ENCODE results near the gene SHROOM2.
A peak's percentile ranks its signal among the peaks of the same experiment; 100 is the strongest.

SHROOM2 gene

DNA sequence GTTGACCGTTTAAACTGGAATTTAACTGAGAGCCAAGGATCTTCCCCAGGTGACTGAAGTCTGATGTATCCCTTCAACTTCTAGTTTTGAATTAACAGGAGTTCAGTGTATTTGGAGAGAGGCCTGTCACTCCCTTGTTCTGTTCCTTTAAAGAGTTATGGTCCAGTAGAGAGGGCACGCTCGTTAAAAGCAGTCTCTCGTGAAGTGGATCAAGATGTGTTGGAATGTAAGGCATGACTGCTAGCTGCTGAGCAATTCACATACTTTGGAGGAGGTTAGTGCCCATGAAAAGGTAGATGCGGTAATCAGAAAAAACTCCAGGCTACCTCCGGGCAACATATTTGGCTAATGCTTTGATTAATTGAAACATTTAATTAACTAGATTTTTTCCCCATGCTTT is 65.7 kb downstream of the SHROOM2 start:
- Histone ChIP-seq H2BK5ac (ENCODE audit: low read depth, low read length, poor library complexity, severe bottlenecking) (no peak overlapping the region), H3K23ac (ENCODE audit: low read length in 2 of 2) (no peak overlapping the region), H2BK120ac (ENCODE audit: low read depth, low read length) (no peak overlapping the region), H3K79me1 (replicated peaks; ENCODE audit: low read length, poor library complexity, severe bottlenecking) (peaks cover 7% of the 10 kb centered on the region), H3K4me3 (ENCODE audit: insufficient read depth in 1 of 2, low read depth in 1 of 2, low read length in 2 of 2) (no peak overlapping the region), H3K27me3 (ENCODE audit: control insufficient read depth in 1 of 2, insufficient read depth in 1 of 2, low read length in 2 of 2) (peaks cover 0 to 38% of the 10 kb centered on the region in 2 experiments), H4K8ac (ENCODE audit: low read length) (no peak overlapping the region), H3K4me1 (ENCODE audit: control insufficient read depth, insufficient read depth, low read depth, low read length) (peaks cover 25% of the 10 kb centered on the region), H3K4ac (ENCODE audit: low read depth in 1 of 2, low read length in 2 of 2) (no peak overlapping the region), H3K18ac (ENCODE audit: low read depth in 1 of 2, low read length in 2 of 2) (no peak overlapping the region), H3K9me3 (ENCODE audit: control insufficient read depth, low read length) (no peaks in the 10 kb centered on the region), H3K9ac (ENCODE audit: low read length) (no peak overlapping the region), H3K36me3 (ENCODE audit: control insufficient read depth in 1 of 2, insufficient read depth in 2 of 2, low read depth in 1 of 2, low read length in 2 of 2) (peaks cover 0 to 4% of the 10 kb centered on the region in 2 experiments), H3K4me2 (ENCODE audit: low read length, poor library complexity, severe bottlenecking) (no peak overlapping the region), H3K14ac (ENCODE audit: low read length in 2 of 2) (no peak overlapping the region), H4K91ac (ENCODE audit: low read length) (no peak overlapping the region), H2AK5ac (ENCODE audit: low read length, severe bottlenecking) (peak overlapping the region; percentile 89), H3K27ac (ENCODE audit: low read length, poor library complexity, severe bottlenecking) (peak overlapping the region; percentile 95), H2BK15ac (ENCODE audit: low read depth, poor library complexity, severe bottlenecking) (no peak overlapping the region), H2AFZ (ENCODE audit: low read depth, low read length) (no peak overlapping the region), H2BK12ac (ENCODE audit: low read length in 2 of 2) (no peak overlapping the region)
- DNase-seq, result no peak
- WGBS, result 34% methylated on average over 4 of the region's 6 CpGs

DNA sequence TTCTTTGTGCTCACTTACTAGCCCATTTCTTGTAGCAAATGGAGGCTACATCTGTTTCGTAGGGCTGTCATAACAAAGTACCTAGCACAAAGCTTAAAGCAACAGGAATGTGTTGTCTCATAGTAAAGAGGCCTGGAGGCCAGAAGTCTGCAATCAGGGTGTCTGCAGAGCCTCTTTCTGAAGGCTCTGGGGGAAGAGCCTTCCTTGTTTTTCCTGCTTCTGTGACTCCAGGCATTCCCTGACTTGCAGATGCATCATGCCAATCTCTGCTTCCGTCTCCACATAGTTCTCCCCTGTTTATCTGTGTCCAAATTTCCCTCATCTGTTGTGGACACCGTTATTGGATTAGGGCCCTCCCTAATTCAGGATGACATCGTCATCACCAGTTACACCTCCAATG is 67.1 kb downstream of the SHROOM2 start:
- Histone ChIP-seq H3K14ac (ENCODE audit: low read length in 2 of 2) (peak overlapping the region in 1 of 2 experiments; percentile 8), H2AFZ (ENCODE audit: low read depth, low read length) (no peak overlapping the region), H3K27ac (ENCODE audit: low read length, poor library complexity, severe bottlenecking) (peak overlapping the region; percentile 38), H2BK120ac (ENCODE audit: low read depth, low read length) (no peak overlapping the region), H3K36me3 (ENCODE audit: control insufficient read depth in 1 of 2, insufficient read depth in 2 of 2, low read depth in 1 of 2, low read length in 2 of 2) (peaks cover 0 to 4% of the 10 kb centered on the region in 2 experiments), H3K4me2 (ENCODE audit: low read length, poor library complexity, severe bottlenecking) (no peak overlapping the region), H3K79me1 (replicated peaks; ENCODE audit: low read length, poor library complexity, severe bottlenecking) (peaks cover 8% of the 10 kb centered on the region), H3K23ac (ENCODE audit: low read length in 2 of 2) (no peak overlapping the region), H2BK5ac (ENCODE audit: low read depth, low read length, poor library complexity, severe bottlenecking) (no peak overlapping the region), H3K9me3 (ENCODE audit: control insufficient read depth, low read length) (no peaks in the 10 kb centered on the region), H3K27me3 (ENCODE audit: control insufficient read depth in 1 of 2, insufficient read depth in 1 of 2, low read length in 2 of 2) (peaks cover 0 to 35% of the 10 kb centered on the region in 2 experiments), H3K9ac (ENCODE audit: low read length) (no peak overlapping the region), H3K18ac (ENCODE audit: low read depth in 1 of 2, low read length in 2 of 2) (peak overlapping the region; percentile 21 to 43), H4K91ac (ENCODE audit: low read length) (peak overlapping the region; percentile 39), H2BK12ac (ENCODE audit: low read length in 2 of 2) (no peak overlapping the region), H3K4me1 (ENCODE audit: control insufficient read depth, insufficient read depth, low read depth, low read length) (peaks cover 27% of the 10 kb centered on the region), H3K4me3 (ENCODE audit: insufficient read depth in 1 of 2, low read depth in 1 of 2, low read length in 2 of 2) (no peak overlapping the region), H2BK15ac (ENCODE audit: low read depth, poor library complexity, severe bottlenecking) (no peak overlapping the region), H2AK5ac (ENCODE audit: low read length, severe bottlenecking) (peak overlapping the region; percentile 92), H4K8ac (ENCODE audit: low read length) (no peak overlapping the region), H3K4ac (ENCODE audit: low read depth in 1 of 2, low read length in 2 of 2) (no peak overlapping the region)
- WGBS, result 29% methylated on average over 3 of the region's 4 CpGs
- peak; percentile 25 for DNase-seq

DNA sequence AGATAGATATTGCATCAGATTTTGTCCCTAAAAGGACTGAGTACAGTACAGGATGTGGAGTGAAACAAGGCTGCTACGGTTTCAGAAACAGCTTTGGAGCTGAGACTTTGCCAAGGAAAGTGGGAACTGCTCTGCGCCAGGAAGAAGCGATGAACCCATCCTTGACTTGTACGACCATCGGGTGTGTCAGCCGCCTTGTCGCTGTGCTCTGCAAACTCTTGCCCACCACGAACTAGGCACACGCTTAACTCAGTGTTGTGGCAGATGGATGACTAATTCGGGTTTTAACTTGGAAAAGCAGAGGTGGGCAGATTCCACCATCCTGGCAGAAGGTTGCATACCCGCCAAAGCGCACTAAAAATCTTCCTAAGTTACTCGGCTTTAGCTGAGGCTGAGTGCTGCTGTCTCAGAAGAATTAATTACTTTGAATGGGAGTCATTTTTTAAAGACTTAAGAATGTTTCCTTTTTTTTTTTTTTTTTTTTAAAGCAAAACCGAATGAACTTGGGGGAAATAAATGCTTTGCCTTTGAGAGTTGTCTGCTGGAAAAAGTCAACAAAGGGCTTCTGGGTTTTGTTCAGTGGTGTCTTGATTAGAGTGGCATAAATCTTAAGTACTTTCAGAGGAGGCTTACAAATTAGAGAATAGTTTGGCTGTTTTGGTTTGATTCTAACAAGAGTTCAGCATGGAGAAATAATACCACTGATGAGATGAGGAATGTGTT is 69.5 kb downstream of the SHROOM2 start:
- Histone ChIP-seq H3K27ac (ENCODE audit: low read length, poor library complexity, severe bottlenecking) (no peak overlapping the region), H3K23ac (ENCODE audit: low read length in 2 of 2) (no peak overlapping the region), H3K79me1 (replicated peaks; ENCODE audit: low read length, poor library complexity, severe bottlenecking) (peaks cover 3% of the 10 kb centered on the region), H2BK15ac (ENCODE audit: low read depth, poor library complexity, severe bottlenecking) (no peak overlapping the region), H2BK120ac (ENCODE audit: low read depth, low read length) (no peak overlapping the region), H3K18ac (ENCODE audit: low read depth in 1 of 2, low read length in 2 of 2) (peak overlapping the region; percentile 52 to 95), H3K4me2 (ENCODE audit: low read length, poor library complexity, severe bottlenecking) (no peak overlapping the region), H2AK5ac (ENCODE audit: low read length, severe bottlenecking) (no peak overlapping the region), H3K14ac (ENCODE audit: low read length in 2 of 2) (no peak overlapping the region), H3K4me1 (ENCODE audit: control insufficient read depth, insufficient read depth, low read depth, low read length) (peaks cover 26% of the 10 kb centered on the region), H3K4ac (ENCODE audit: low read depth in 1 of 2, low read length in 2 of 2) (no peak overlapping the region), H2BK12ac (ENCODE audit: low read length in 2 of 2) (peak overlapping the region in 1 of 2 experiments; percentile 7), H3K4me3 (ENCODE audit: insufficient read depth in 1 of 2, low read depth in 1 of 2, low read length in 2 of 2) (no peak overlapping the region), H3K9me3 (ENCODE audit: control insufficient read depth, low read length) (no peaks in the 10 kb centered on the region), H3K27me3 (ENCODE audit: control insufficient read depth in 1 of 2, insufficient read depth in 1 of 2, low read length in 2 of 2) (peaks cover 0 to 35% of the 10 kb centered on the region in 2 experiments), H2AFZ (ENCODE audit: low read depth, low read length) (no peak overlapping the region), H4K91ac (ENCODE audit: low read length) (peak overlapping the region; percentile 89), H3K9ac (ENCODE audit: low read length) (no peak overlapping the region), H2BK5ac (ENCODE audit: low read depth, low read length, poor library complexity, severe bottlenecking) (no peak overlapping the region), H4K8ac (ENCODE audit: low read length) (no peak overlapping the region), H3K36me3 (ENCODE audit: control insufficient read depth in 1 of 2, insufficient read depth in 2 of 2, low read depth in 1 of 2, low read length in 2 of 2) (no peaks in the 10 kb centered on the region)
- peak; percentile 47 for DNase-seq
- WGBS, result 42% methylated on average over 12 of the region's 14 CpGs

DNA sequence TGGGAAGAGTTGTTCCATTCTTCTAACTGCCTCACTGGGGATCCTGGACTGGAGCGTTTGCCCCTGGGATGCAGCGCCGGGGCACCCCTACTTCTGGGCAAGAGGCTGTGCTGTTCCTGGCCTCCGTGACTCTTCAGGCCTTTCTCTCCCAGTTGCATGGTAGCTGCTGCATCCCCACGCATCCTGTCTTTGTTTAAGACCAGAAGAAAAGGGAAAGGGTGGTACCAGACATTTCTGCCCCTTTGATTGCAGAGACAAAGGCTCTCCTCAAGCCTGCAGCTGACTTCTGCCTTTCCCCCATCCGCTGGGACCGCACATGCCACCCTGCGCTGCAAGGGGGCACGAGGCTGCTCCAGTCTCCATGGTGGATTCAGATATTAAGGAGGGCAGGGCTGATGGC is 70.4 kb downstream of the SHROOM2 start:
- no peak overlapping the region for H3K9ac ChIP-seq (ENCODE audit: low read length)
- H2AFZ ChIP-seq (ENCODE audit: low read depth, low read length), result no peak overlapping the region
- WGBS, result 97% methylated on average over 9 of the region's 9 CpGs
- no peak overlapping the region for H2BK120ac ChIP-seq (ENCODE audit: low read depth, low read length)
- peak overlapping the region; percentile 72 for H4K8ac ChIP-seq (ENCODE audit: low read length)
- H3K36me3 ChIP-seq (ENCODE audit: control insufficient read depth in 1 of 2, insufficient read depth in 2 of 2, low read depth in 1 of 2, low read length in 2 of 2), result no peaks in the 10 kb centered on the region
- no peak overlapping the region for H2BK15ac ChIP-seq (ENCODE audit: low read depth, poor library complexity, severe bottlenecking)
- no peak for DNase-seq
- peak overlapping the region; percentile 44 for H2AK5ac ChIP-seq (ENCODE audit: low read length, severe bottlenecking)
- no peak overlapping the region for H3K4me3 ChIP-seq (ENCODE audit: insufficient read depth in 1 of 2, low read depth in 1 of 2, low read length in 2 of 2)
- H3K4ac ChIP-seq (ENCODE audit: low read depth in 1 of 2, low read length in 2 of 2), result peak overlapping the region; percentile 94
- peak overlapping the region; percentile 93 to 95 for H2BK12ac ChIP-seq (ENCODE audit: low read length in 2 of 2)
- H3K27me3 ChIP-seq (ENCODE audit: control insufficient read depth in 1 of 2, insufficient read depth in 1 of 2, low read length in 2 of 2), result peaks cover 0 to 35% of the 10 kb centered on the region in 2 experiments
- H3K4me1 ChIP-seq (ENCODE audit: control insufficient read depth, insufficient read depth, low read depth, low read length), result peaks cover 23% of the 10 kb centered on the region
- H3K23ac ChIP-seq (ENCODE audit: low read length in 2 of 2), result no peak overlapping the region
- H3K4me2 ChIP-seq (ENCODE audit: low read length, poor library complexity, severe bottlenecking), result no peak overlapping the region
- no peak overlapping the region for H3K27ac ChIP-seq (ENCODE audit: low read length, poor library complexity, severe bottlenecking)
- H2BK5ac ChIP-seq (ENCODE audit: low read depth, low read length, poor library complexity, severe bottlenecking), result no peak overlapping the region
- no peaks in the 10 kb centered on the region for H3K9me3 ChIP-seq (ENCODE audit: control insufficient read depth, low read length)
- H3K79me1 ChIP-seq (replicated peaks; ENCODE audit: low read length, poor library complexity, severe bottlenecking), result peaks cover 3% of the 10 kb centered on the region
- no peak overlapping the region for H3K14ac ChIP-seq (ENCODE audit: low read length in 2 of 2)
- H3K18ac ChIP-seq (ENCODE audit: low read depth in 1 of 2, low read length in 2 of 2), result peak overlapping the region; percentile 18 to 62
- peak overlapping the region; percentile 90 for H4K91ac ChIP-seq (ENCODE audit: low read length)

Measured in mesenchymal stem cell (in vitro differentiated cells and primary cell).